Vagina (tissue), 2 donors: ENCODE measurements around the gene SPTSSA. TPM values are rescaled to one million over a fixed set of nuclear protein-coding genes. Genes with fewer than 3 reads are reported as not detected.
"Not testable (repeated sequence)": the region's sequence is repeated elsewhere in the genome, so short reads cannot be mapped to it uniquely, and the experiment has no call there.

Experiments used
- DNase-seq, 2 donors: peaks; one replicate each; pipeline ENCODE4 v3.0.0-alpha.2; 2017; ENCODE audit errors: extremely low spot score in 2 of 2
- H3K27ac ChIP-seq: fragments of 200-600 bp; sonication (generic); one replicate; pipeline ENCODE4 v1.5.1; 2019
- H3K27me3 ChIP-seq: fragments of 200-600 bp; sonication (generic); one replicate; pipeline ENCODE4 v1.5.1; 2019
- H3K36me3 ChIP-seq, 2 donors: fragments of 200-600 bp; sonication (generic); one replicate each; pipeline ENCODE4 v1.5.1; 2017 to 2019
- H3K4me1 ChIP-seq: fragments of 200-600 bp; sonication (generic); one replicate; pipeline ENCODE4 v1.5.1; 2019
- H3K4me3 ChIP-seq, 2 donors: fragments of 200-600 bp; sonication (generic); 1 replicate in 1 of 2; 2 replicates in 1 of 2; pipeline ENCODE4 v1.5.1; 2016 to 2019
- H3K9me3 ChIP-seq: fragments of 200-600 bp; sonication (generic); one replicate; pipeline ENCODE4 v1.5.1; 2019
- CTCF ChIP-seq, 3 experiments: fragments of 450-650 bp in 2 of 3; fragments of 200-600 bp in 1 of 3; sonication (generic) in 1 of 3; IDR thresholded peaks; one replicate each; pipeline ENCODE4 v1.5.1; 2017 to 2019; ENCODE audit warnings: antibody characterized with exemption in 3 of 3, mild to moderate bottlenecking in 2 of 3, moderate library complexity in 2 of 3
- POLR2A ChIP-seq, 2 donors: fragments of 450-650 bp; IDR thresholded peaks; one replicate each; pipeline ENCODE4 v1.6.1; 2017; ENCODE audit warnings: antibody characterized with exemption in 2 of 2, mild to moderate bottlenecking in 2 of 2, moderate library complexity in 2 of 2
- POLR2AphosphoS5 ChIP-seq, 2 donors: sonication (generic); formaldehyde crosslinking; IDR thresholded peaks; one replicate each; pipeline ENCODE4 v1.9.0; 2017; ENCODE audit warnings: antibody characterized with exemption in 2 of 2, mild to moderate bottlenecking in 2 of 2, low read depth in 1 of 2; ENCODE audit not compliant: insufficient read depth in 1 of 2
- intact Hi-C: fragments of 100-400 bp; cut with DNase I; formaldehyde crosslinking; loops from one replicate; pipeline ENCODE4 v1.15.1; 2023
- total RNA-seq: library from RNA; depleted of rRNA; stranded (reverse); fragments of >200 nt; gene quantifications from one replicate; pipeline ENCODE4 v1.2.3, GENCODE V29; 2016

SPTSSA gene
- 29.0 TPM for total RNA-seq

GRCh38 chr14:34462132-34462893 lies at the start of gene SPTSSA:
Gene SPTSSA, minus strand, starts transcription at chr14:34462240. Its CDS starts 33 bp downstream, at chr14:34462207.
- peak in 1 of 2 donors; percentile 94 for DNase-seq
- TF ChIP-seq POLR2AphosphoS5 (IDR thresholded peaks at IDR 0.05; ENCODE audit: insufficient read depth in 1 of 2, low read depth in 1 of 2) = peak in 1 of 2 donors; percentile 72
- no peak for TF ChIP-seq CTCF (IDR thresholded peaks at IDR 0.05)
- peak in 1 of 2 donors; percentile 89 for TF ChIP-seq POLR2A (IDR thresholded peaks at IDR 0.05)
- intact Hi-C loops = no loop called here

GRCh38 chr14:34507884-34508283 lies 45.8 kb upstream of the SPTSSA start:
- H3K4me3 ChIP-seq = no peak overlapping the region
- intact Hi-C loops = no loop called here
- DNase-seq = no peak

More at GRCh38 chr14:34462132-34462893, at the start of gene SPTSSA:
- no peaks in the 10 kb centered on the region for H3K27me3 ChIP-seq
- no peaks in the 10 kb centered on the region for H3K9me3 ChIP-seq
- H3K4me1 ChIP-seq = peaks cover 28% of the 10 kb centered on the region
- no peaks in the 10 kb centered on the region for H3K36me3 ChIP-seq
- peak within 1 kb of the TSS; percentile 81 to 84 for H3K4me3 ChIP-seq
- peak within 1 kb of the TSS; percentile 94 for H3K27ac ChIP-seq

GRCh38 chr14:34507459-34507858 lies 45.4 kb upstream of the SPTSSA start:
- no peak for DNase-seq
- no peak overlapping the region for H3K4me3 ChIP-seq
- H3K4me1 ChIP-seq = no peaks in the 10 kb centered on the region
- TF ChIP-seq POLR2AphosphoS5 (IDR thresholded peaks at IDR 0.05; ENCODE audit: insufficient read depth in 1 of 2, low read depth in 1 of 2) (no peak), CTCF (IDR thresholded peaks at IDR 0.05) (no peak), POLR2A (IDR thresholded peaks at IDR 0.05) (no peak)
- intact Hi-C loops = no loop called here
- H3K9me3 ChIP-seq = no peaks in the 10 kb centered on the region
- H3K27ac ChIP-seq = no peak overlapping the region
- H3K36me3 ChIP-seq = no peaks in the 10 kb centered on the region
- no peaks in the 10 kb centered on the region for H3K27me3 ChIP-seq

More at GRCh38 chr14:34507884-34508283, 45.8 kb upstream of the SPTSSA start:
- Histone ChIP-seq H3K27me3 (no peaks in the 10 kb centered on the region), H3K4me1 (no peaks in the 10 kb centered on the region), H3K27ac (no peak overlapping the region), H3K9me3 (no peaks in the 10 kb centered on the region), H3K36me3 (no peaks in the 10 kb centered on the region)
- TF ChIP-seq CTCF (IDR thresholded peaks at IDR 0.05) = no peak
- TF ChIP-seq POLR2AphosphoS5 (IDR thresholded peaks at IDR 0.05; ENCODE audit: insufficient read depth in 1 of 2, low read depth in 1 of 2) = no peak
- no peak for TF ChIP-seq POLR2A (IDR thresholded peaks at IDR 0.05)

- H3K27ac ChIP-seq, DNase-seq, H3K36me3 ChIP-seq, H3K27me3 ChIP-seq, H3K4me3 ChIP-seq, H3K4me1 ChIP-seq, H3K9me3 ChIP-seq, intact Hi-C loops: not testable (repeated sequence)
Measured at GRCh38 chr14:34505124-34505491, 43.1 kb upstream of the SPTSSA start.

- H3K27me3 ChIP-seq, DNase-seq, H3K9me3 ChIP-seq, intact Hi-C loops, H3K4me1 ChIP-seq, H3K4me3 ChIP-seq, H3K36me3 ChIP-seq, H3K27ac ChIP-seq: not testable (repeated sequence)
Measured at GRCh38 chr14:34504027-34504426, 42.0 kb upstream of the SPTSSA start.

- no peak overlapping the region for H3K4me3 ChIP-seq
- H3K36me3 ChIP-seq = no peaks in the 10 kb centered on the region
- intact Hi-C loops = no loop called here
- peaks cover 9% of the 10 kb centered on the region for H3K4me1 ChIP-seq
- no peak for TF ChIP-seq POLR2AphosphoS5 (IDR thresholded peaks at IDR 0.05; ENCODE audit: insufficient read depth in 1 of 2, low read depth in 1 of 2)
- no peak for TF ChIP-seq CTCF (IDR thresholded peaks at IDR 0.05)
- no peak for TF ChIP-seq POLR2A (IDR thresholded peaks at IDR 0.05)
- no peaks in the 10 kb centered on the region for H3K27me3 ChIP-seq
- no peak for DNase-seq
- no peaks in the 10 kb centered on the region for H3K9me3 ChIP-seq
- no peak overlapping the region for H3K27ac ChIP-seq
Measured at GRCh38 chr14:34502545-34503225, 40.6 kb upstream of the SPTSSA start.
